VCaP (cell line): ENCODE data around the gene RPS23.

Source experiments
- H3K27ac ChIP-seq: fragments of 450-650 bp; 2 replicates; pipeline ENCODE4 v1.5.1; 2017
- CTCF ChIP-seq: fragments of 450-650 bp; conservative IDR thresholded peaks from 2 replicates; pipeline ENCODE4 v1.5.1; 2017; ENCODE audit warnings: mild to moderate bottlenecking, moderate library complexity

RPS23 gene

GRCh38 chr5:82290908-82291307, 12.8 kb upstream of the RPS23 start:
- TF ChIP-seq CTCF = no peak
- no peak overlapping the region for H3K27ac ChIP-seq

GRCh38 chr5:82290005-82290404, 11.9 kb upstream of the RPS23 start:
- no peak for TF ChIP-seq CTCF
- H3K27ac ChIP-seq = no peak overlapping the region

- no peak for TF ChIP-seq CTCF
These were observed 9.5 kb upstream of the RPS23 start for GRCh38 chr5:82287625-82288024.

GRCh38 chr5:82285206-82285605, 7.1 kb upstream of the RPS23 start:
- no peak for TF ChIP-seq CTCF
- H3K27ac ChIP-seq = no peak overlapping the region

More at GRCh38 chr5:82287625-82288024, 9.5 kb upstream of the RPS23 start:
- no peak overlapping the region for H3K27ac ChIP-seq

GRCh38 chr5:82283893-82284292, 5.7 kb upstream of the RPS23 start:
- no peak overlapping the region for H3K27ac ChIP-seq
- TF ChIP-seq CTCF = no peak

- peak overlapping the region; percentile 84 for H3K27ac ChIP-seq
- TF ChIP-seq CTCF = no peak
These were observed 687 bp upstream of the RPS23 start for GRCh38 chr5:82278711-82279370.

- TF ChIP-seq CTCF = no peak
These were observed 554 bp downstream of the RPS23 start for GRCh38 chr5:82277613-82277986.

More at GRCh38 chr5:82277613-82277986, 554 bp downstream of the RPS23 start:
- H3K27ac ChIP-seq = peak overlapping the region; percentile 84
